DND-41 (cell line): ENCODE results near the gene PHTF1.

Experiments
- ATAC-seq: fragments of 200-7000 bp; cut with Tn5 transposase; 3 replicates; pipeline ENCODE4 v1.9.1; 2021; ENCODE audit warnings: low read depth; ENCODE audit not compliant: insufficient read depth
- DNase-seq: peaks from one replicate; pipeline ENCODE4 v3.0.0-alpha.2; 2020
- H2AFZ ChIP-seq: 2 replicates; pipeline ENCODE4 v1.6.0; 2012; ENCODE audit warnings: low read depth, low read length
- H3K27ac ChIP-seq: 2 replicates; pipeline ENCODE4 v1.5.1; 2012; ENCODE audit warnings: low read length, inconsistent platforms
- H3K27me3 ChIP-seq: fragments of 200-600 bp; sonication (generic); 2 replicates; pipeline ENCODE4 v1.6.0; 2012; ENCODE audit warnings: low read length, mild to moderate bottlenecking, inconsistent platforms; ENCODE audit not compliant: insufficient read depth, poor library complexity
- H3K36me3 ChIP-seq: 2 replicates; pipeline ENCODE4 v1.5.1; 2012; ENCODE audit warnings: low read length, inconsistent platforms; ENCODE audit not compliant: insufficient read depth
- H3K4me1 ChIP-seq: 2 replicates; pipeline ENCODE4 v1.5.1; 2012; ENCODE audit warnings: mild to moderate bottlenecking, low read length; ENCODE audit not compliant: insufficient read depth
- H3K4me2 ChIP-seq: 2 replicates; pipeline ENCODE4 v1.6.0; 2012; ENCODE audit warnings: mild to moderate bottlenecking, moderate library complexity, low read length, inconsistent platforms; ENCODE audit not compliant: insufficient read depth
- H3K4me3 ChIP-seq, 2 experiments: fragments of 200-600 bp in 1 of 2; shearing (Covaris generic) in 1 of 2; 2 replicates each; pipeline ENCODE4 v1.5.1; 2012 to 2016; ENCODE audit warnings: inconsistent platforms in 2 of 2, low read length in 2 of 2, mild to moderate bottlenecking in 2 of 2, low read depth in 1 of 2, moderate library complexity in 1 of 2
- H3K79me2 ChIP-seq: 2 replicates; pipeline ENCODE4 v1.6.0; 2012; ENCODE audit warnings: low read length, inconsistent platforms; ENCODE audit not compliant: insufficient read depth
- H3K9ac ChIP-seq: 2 replicates; pipeline ENCODE4 v1.6.0; 2012; ENCODE audit warnings: low read depth, mild to moderate bottlenecking, inconsistent platforms, low read length, moderate library complexity
- H3K9me3 ChIP-seq: 2 replicates; pipeline ENCODE4 v1.5.1; 2012; ENCODE audit warnings: low read length, moderate library complexity, mild to moderate bottlenecking, inconsistent platforms; ENCODE audit not compliant: insufficient read depth, severe bottlenecking
- H4K20me1 ChIP-seq: 2 replicates; pipeline ENCODE4 v1.6.0; 2012; ENCODE audit warnings: low read length; ENCODE audit not compliant: insufficient read depth
- EZH2 ChIP-seq: IDR thresholded peaks from 3 replicates; pipeline ENCODE4 v1.6.1; 2012; ENCODE audit warnings: borderline replicate concordance, low read depth, mild to moderate bottlenecking, moderate library complexity, low read length, inconsistent platforms; ENCODE audit not compliant: severe bottlenecking
- TF ChIP-seq, protein P1 (sequence below): IDR thresholded peaks from 2 replicates; pipeline ENCODE4 v1.5.1; 2012; ENCODE audit warnings: borderline replicate concordance, low read length, moderate library complexity, mild to moderate bottlenecking; ENCODE audit not compliant: poor library complexity, severe bottlenecking; ENCODE audit errors: extremely low read depth

PHTF1 gene

DNA sequence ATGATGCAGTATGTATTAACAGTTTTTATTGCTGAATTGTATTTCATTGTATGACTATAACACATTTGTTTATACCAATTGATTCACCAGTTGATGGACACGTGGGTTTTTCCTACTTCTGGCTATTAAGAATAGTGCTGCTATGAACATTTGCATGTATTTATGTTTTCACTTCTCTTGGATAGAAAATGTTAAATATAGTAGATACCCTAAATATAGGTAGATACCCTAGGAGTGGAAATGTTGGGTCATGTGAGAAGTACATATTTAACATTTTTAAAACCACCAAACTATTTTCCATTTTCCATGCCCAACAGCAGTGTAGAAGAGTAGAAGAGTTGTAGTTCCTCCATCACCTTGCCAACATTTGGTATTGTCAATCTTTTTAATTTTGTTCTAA is 7.8 kb downstream of the PHTF1 start:
- no peak for ATAC-seq
- no peaks in the 10 kb centered on the region for H3K27me3 ChIP-seq
- H3K4me2 ChIP-seq: no peak overlapping the region
- no peaks in the 10 kb centered on the region for H4K20me1 ChIP-seq
- TF ChIP-seq EZH2: no peak
- TF ChIP-seq, protein P1, sequence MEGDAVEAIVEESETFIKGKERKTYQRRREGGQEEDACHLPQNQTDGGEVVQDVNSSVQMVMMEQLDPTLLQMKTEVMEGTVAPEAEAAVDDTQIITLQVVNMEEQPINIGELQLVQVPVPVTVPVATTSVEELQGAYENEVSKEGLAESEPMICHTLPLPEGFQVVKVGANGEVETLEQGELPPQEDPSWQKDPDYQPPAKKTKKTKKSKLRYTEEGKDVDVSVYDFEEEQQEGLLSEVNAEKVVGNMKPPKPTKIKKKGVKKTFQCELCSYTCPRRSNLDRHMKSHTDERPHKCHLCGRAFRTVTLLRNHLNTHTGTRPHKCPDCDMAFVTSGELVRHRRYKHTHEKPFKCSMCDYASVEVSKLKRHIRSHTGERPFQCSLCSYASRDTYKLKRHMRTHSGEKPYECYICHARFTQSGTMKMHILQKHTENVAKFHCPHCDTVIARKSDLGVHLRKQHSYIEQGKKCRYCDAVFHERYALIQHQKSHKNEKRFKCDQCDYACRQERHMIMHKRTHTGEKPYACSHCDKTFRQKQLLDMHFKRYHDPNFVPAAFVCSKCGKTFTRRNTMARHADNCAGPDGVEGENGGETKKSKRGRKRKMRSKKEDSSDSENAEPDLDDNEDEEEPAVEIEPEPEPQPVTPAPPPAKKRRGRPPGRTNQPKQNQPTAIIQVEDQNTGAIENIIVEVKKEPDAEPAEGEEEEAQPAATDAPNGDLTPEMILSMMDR: no peak
- peaks cover 48% of the 10 kb centered on the region for H3K36me3 ChIP-seq
- H3K9me3 ChIP-seq: no peaks in the 10 kb centered on the region
- H3K4me3 ChIP-seq: no peak overlapping the region
- H3K4me1 ChIP-seq: peaks cover 13% of the 10 kb centered on the region
- H3K79me2 ChIP-seq: peaks cover 13% of the 10 kb centered on the region
- no peak overlapping the region for H3K27ac ChIP-seq
- DNase-seq: no peak
- no peak overlapping the region for H3K9ac ChIP-seq
- H2AFZ ChIP-seq: no peak overlapping the region

DNA sequence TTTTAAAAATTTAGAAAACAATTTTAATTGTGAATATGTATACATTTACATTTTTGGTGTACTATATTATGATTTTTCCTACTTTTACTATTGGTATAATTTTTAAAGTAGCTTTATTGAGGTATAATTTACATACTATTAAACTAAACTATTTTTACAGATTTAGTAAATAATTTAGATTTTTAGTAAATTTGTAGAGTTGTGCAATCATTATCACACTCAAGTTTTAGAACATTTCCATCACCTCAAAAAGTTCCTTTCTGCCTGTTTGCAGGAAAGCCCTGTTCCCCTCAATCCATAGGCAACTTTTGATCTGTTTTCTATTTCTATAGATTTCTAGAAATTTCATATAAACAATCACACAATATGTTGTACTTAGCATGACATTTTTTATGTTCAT is 8.2 kb downstream of the PHTF1 start:
- H3K36me3 ChIP-seq: peaks cover 48% of the 10 kb centered on the region
- H3K4me2 ChIP-seq: no peak overlapping the region
- H3K79me2 ChIP-seq: peaks cover 9% of the 10 kb centered on the region
- TF ChIP-seq EZH2: no peak
- TF ChIP-seq, protein P1: no peak
- no peak overlapping the region for H3K9ac ChIP-seq
- H3K4me1 ChIP-seq: peaks cover 9% of the 10 kb centered on the region
- H4K20me1 ChIP-seq: no peaks in the 10 kb centered on the region
- no peak overlapping the region for H2AFZ ChIP-seq
- no peak overlapping the region for H3K27ac ChIP-seq
- DNase-seq: no peak
- no peak for ATAC-seq
- no peak overlapping the region for H3K4me3 ChIP-seq
- no peaks in the 10 kb centered on the region for H3K9me3 ChIP-seq
- H3K27me3 ChIP-seq: no peaks in the 10 kb centered on the region

DNA sequence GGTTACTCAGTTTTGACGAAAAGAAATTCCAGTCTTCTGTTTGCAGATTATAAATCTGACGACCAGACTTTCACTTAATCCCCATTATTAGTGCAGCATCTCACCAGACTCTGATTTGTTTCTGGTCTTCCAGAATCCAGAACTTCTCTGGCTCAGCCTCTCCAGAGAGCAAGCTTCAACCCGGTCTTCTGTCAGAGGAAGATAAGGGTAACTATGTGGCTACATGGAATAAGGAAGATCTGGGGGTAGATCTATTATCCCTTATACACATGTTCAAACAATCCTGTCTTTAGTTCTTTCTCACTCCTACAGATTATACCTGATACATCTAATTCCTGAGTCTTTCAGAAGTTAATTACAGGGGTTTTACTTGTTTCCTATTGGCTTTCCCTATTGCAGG is 9.9 kb downstream of the PHTF1 start:
- Histone ChIP-seq H3K36me3 (peaks cover 45% of the 10 kb centered on the region), H3K4me2 (no peak overlapping the region), H3K9me3 (no peaks in the 10 kb centered on the region), H2AFZ (no peak overlapping the region), H3K27ac (no peak overlapping the region), H4K20me1 (no peaks in the 10 kb centered on the region), H3K27me3 (no peaks in the 10 kb centered on the region), H3K79me2 (peaks cover 2% of the 10 kb centered on the region), H3K4me3 (no peak overlapping the region), H3K4me1 (no peaks in the 10 kb centered on the region), H3K9ac (no peak overlapping the region)
- DNase-seq (no peak), ATAC-seq (no peak)
- TF ChIP-seq EZH2: no peak
- TF ChIP-seq, protein P1: no peak

DNA sequence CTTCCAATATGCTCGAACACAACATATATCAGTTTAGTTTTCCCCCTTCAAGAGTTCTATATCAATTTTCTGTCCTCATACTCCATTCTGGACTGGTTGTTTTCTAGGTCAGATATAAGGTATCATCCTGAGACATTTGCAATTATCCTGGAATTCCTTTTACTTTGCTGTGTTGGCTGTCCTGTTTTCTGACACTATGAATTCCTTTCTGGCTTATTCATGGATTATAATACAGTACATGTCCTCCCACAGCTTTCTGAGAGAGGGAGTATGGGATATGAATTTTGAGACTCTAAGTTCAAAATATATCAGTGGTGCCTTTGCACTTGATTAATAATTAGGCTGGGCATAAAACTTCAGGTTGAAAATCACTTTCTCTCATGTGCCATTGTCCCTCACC is 11.9 kb downstream of the PHTF1 start:
- H2AFZ ChIP-seq: no peak overlapping the region
- ATAC-seq (no peak), DNase-seq (no peak)
- H3K4me3 ChIP-seq: no peak overlapping the region
- H3K27me3 ChIP-seq: no peaks in the 10 kb centered on the region
- H3K9me3 ChIP-seq: no peaks in the 10 kb centered on the region
- H3K36me3 ChIP-seq: peaks cover 34% of the 10 kb centered on the region
- no peaks in the 10 kb centered on the region for H3K4me1 ChIP-seq
- no peak overlapping the region for H3K9ac ChIP-seq
- no peak overlapping the region for H3K4me2 ChIP-seq
- H3K27ac ChIP-seq: no peak overlapping the region
- H3K79me2 ChIP-seq: no peaks in the 10 kb centered on the region
- no peaks in the 10 kb centered on the region for H4K20me1 ChIP-seq
- TF ChIP-seq, protein P1: no peak
- TF ChIP-seq EZH2: no peak
